HG02763 (cell line): ENCODE data around the gene ZDHHC18.
A peak's percentile ranks its signal among the peaks of the same experiment; 100 is the strongest.
"Not testable (repeated sequence)": the region's sequence is repeated elsewhere in the genome, so short reads cannot be mapped to it uniquely, and the experiment has no call there.

ENCODE experiments used
- ATAC-seq: cut with Tn5 transposase; IDR thresholded peaks from one replicate; pipeline ENCODE4 v1.9.1; 2021; ENCODE audit warnings: mild to moderate bottlenecking, moderate library complexity; ENCODE audit not compliant: unreplicated experiment

Gene ZDHHC18

DNA sequence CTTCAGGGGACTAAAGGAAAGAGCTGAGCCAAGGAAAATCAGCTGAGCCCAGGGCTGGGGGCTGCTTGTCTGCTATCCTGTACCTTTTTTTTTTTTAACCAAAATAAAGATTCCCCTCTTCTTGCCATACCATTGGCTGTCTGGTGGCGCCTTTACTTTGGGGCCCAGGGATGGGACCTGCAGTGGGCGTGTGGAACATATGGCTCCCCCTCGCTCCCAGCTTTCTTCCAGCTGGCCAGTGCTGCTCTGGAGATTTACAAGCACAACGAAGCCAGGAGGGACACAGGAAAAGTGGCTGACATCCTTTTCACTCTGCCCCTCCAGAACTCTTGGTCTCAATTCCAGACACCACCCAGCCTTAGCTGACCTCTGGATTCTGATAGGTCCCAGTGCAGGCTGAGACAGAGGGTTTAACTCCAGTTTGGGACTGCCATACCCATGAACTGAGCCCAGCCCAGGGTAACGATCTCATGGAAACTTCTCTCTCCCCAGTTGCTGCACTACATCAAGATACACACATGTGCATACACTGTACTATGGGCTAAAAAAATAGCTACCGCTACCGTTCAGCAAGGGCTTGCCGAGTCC, 31.1 kb downstream of the ZDHHC18 start:
- no peak for ATAC-seq

GRCh38 chr1:26858160-26858559, 31.7 kb downstream of the ZDHHC18 start:
- ATAC-seq = no peak

DNA sequence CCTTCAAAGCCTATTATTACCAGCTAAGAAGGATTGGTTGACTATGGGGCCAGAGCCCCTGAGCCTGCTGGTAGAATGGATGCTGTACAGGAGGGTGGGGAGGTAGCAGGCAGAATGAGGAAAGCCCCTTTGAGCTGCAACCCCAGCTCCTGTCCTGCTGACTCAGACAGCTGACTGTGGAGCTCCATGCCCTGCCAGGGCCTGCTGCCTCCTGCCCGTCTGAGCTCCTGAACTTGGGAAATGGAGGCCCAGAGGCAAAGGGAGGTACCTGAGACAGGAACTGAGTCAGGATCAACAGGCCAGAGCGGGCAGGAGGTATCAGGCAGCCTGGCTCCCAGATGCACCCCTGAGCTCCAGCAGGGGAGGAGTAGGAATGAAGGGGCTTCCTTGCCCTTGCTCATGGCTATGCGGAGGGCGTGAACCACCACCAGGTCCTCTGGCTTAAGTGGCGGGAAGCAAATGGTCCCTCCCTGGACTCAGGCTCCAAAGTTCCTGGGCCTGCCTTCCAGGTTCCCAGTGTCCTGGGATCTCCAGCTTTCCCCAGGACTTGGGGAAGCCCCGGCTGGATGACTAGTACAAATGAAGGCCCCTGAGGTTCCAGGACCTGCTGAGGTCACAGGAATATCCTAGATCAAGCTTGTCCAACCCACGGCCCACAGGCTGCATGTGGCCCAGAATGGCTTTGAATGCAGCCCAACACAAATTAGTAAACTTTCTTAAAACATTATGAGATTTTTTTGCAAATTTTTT, 32.6 kb downstream of the ZDHHC18 start:
- no peak for ATAC-seq

GRCh38 chr1:26861286-26861701, 34.8 kb downstream of the ZDHHC18 start:
- no peak for ATAC-seq

GRCh38 chr1:26861889-26862378, 35.4 kb downstream of the ZDHHC18 start:
- no peak for ATAC-seq

DNA sequence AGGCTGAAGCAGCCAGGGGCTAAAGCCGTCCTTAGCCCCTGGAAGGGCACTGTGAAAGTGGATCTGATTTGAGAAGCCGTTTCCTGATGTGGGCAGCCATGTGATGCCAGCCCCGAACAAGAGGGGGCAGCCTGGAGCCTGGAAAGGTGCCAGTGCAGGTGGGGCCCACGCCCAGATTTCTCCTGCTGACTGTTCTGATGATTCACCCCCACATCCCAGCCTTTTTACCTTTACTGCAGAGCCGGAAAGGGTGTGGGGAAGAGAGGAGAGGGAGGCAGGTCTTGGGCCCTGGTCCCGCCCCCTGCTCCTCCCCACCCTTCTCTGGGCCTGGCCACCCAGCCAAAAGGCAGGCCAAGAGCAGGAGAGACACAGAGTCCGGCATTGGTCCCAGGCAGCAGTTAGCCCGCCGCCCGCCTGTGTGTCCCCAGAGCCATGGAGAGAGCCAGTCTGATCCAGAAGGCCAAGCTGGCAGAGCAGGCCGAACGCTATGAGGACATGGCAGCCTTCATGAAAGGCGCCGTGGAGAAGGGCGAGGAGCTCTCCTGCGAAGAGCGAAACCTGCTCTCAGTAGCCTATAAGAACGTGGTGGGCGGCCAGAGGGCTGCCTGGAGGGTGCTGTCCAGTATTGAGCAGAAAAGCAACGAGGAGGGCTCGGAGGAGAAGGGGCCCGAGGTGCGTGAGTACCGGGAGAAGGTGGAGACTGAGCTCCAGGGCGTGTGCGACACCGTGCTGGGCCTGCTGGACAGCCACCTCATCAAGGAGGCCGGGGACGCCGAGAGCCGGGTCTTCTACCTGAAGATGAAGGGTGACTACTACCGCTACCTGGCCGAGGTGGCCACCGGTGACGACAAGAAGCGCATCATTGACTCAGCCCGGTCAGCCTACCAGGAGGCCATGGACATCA, 36.5 kb downstream of the ZDHHC18 start, which contains the start of gene SFN:
Gene SFN (plus strand): TSS at position 369 of the 904 bp plus-strand sequence. CDS start 64 bp downstream, at position 433.
- ATAC-seq = no peak

DNA sequence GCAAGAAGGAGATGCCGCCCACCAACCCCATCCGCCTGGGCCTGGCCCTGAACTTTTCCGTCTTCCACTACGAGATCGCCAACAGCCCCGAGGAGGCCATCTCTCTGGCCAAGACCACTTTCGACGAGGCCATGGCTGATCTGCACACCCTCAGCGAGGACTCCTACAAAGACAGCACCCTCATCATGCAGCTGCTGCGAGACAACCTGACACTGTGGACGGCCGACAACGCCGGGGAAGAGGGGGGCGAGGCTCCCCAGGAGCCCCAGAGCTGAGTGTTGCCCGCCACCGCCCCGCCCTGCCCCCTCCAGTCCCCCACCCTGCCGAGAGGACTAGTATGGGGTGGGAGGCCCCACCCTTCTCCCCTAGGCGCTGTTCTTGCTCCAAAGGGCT, 37.2 kb downstream of the ZDHHC18 start:
- no peak for ATAC-seq

DNA sequence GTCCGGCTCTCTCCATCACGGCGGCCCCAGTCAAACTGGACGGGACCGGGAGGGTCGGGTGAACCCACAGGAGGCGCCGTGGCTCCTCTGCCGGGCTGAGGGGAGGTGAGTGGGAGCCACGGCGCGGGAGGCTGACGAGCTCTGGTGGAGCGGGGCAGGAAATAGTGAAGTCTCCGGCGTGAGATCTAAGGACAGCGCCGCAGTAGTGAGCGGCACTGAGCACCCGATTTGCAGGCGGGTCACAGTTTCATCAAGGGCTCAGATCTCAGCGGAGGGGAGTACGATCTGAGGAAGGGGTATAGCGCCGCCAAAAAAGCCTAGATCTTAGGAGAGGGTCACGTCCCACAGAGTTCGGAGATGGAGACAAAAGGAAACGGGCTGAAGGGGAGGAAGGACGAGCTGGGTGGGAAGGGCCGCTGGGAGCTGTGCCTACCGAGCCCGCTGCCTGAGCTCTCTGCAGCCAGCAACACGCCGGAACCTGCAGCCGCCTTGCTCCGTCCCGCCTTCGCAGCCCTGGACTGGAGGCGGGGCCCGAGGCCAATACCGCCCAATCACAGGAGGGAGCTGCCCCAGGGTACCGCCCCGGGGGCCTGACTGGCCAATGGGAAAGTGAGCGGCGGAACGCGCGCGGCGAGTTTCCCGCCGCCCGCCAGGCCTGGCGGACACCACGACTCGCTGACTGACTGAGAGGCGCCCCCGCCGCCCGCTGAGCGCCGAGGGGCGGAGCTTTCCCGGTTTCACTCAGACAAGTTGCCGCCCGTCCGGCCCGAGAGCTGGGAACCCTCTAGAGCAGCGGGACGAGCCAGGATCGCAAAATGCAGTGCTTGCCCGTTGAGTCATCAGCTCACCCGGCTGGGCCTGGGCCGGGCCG, 38.4 kb downstream of the ZDHHC18 start:
- ATAC-seq = peak; percentile 91

DNA sequence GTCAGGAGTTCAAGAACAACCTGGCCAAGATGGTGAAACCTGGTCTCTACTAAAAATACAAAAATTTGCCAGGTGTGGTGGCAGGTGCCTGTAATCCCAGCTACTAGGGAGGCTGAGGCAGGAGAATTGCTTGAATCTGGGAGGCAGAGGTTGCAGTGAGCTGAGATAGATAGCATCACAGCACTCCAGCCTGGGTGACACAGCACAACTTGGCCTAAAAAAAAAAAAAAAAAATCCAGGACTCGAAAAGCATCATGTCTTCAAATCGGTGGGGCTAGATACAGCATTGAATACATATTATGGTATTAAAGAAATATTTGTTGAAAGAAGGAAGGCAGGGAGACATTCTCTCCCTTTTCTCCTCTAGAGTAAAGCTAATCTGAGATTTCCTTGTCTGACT, 46.6 kb downstream of the ZDHHC18 start:
- ATAC-seq = not testable (repeated sequence)

GRCh38 chr1:26874896-26875295, 48.4 kb downstream of the ZDHHC18 start:
- no peak for ATAC-seq

- no peak for ATAC-seq
Measured at GRCh38 chr1:26877326-26877725, 50.8 kb downstream of the ZDHHC18 start.

GRCh38 chr1:26879793-26880192, 53.3 kb downstream of the ZDHHC18 start:
- ATAC-seq = no peak

DNA sequence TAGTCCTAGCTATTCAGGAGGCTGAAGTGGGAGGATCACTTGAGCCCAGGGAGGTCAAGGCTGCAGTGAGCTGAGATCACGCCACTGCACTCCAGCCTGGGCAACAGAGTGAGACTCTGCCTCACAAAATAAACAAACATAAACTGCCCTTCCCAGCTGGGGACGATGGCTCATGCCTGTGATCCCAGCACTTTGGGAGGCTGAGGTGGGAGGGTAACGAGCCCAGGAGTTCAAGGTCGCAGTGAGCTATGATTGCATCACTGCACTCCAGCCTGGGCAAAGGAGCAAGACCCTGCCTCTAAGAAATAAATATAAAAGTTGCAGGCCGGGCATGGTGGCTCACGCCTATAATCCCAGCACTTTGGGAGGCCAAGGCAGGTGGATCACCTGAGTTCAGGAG, 55.1 kb downstream of the ZDHHC18 start:
- not testable (repeated sequence) for ATAC-seq

DNA sequence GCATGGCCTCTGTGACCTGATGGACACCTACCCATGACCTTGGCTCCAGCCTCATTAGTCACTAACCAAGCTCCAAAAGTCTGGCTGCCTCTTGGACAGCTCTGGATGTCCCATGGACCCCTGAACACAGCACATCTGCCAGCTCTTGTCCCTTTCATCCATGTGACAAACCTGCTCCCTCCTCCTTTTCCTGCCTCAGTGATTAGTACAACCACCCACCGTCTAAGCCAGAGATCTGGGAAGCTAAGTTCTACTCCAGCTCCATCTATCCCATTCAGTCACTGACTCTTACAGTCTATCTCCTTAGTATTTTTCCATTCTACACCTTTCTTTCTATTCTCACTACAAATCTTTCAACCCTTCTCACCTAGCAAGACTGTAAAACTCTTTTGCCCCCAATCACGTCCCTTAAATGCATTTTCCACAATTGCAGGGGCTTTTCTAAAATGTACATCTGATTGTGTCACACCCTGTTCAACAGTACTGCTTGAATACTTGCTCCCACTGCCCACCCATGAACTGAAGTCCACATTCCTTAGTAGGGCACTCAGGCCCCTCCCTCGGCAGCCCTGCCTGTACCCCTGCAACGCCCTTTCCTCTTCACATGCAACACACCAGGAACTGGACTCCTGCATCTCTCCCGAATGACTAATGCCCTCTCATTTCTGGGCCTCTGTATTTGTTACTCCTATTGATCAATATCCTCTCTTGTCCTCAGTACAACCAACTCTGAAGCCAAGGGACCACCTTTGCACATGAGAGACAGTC, 56.4 kb downstream of the ZDHHC18 start:
- ATAC-seq = no peak

GRCh38 chr1:26887125-26887524, 60.6 kb downstream of the ZDHHC18 start:
- ATAC-seq = no peak

DNA sequence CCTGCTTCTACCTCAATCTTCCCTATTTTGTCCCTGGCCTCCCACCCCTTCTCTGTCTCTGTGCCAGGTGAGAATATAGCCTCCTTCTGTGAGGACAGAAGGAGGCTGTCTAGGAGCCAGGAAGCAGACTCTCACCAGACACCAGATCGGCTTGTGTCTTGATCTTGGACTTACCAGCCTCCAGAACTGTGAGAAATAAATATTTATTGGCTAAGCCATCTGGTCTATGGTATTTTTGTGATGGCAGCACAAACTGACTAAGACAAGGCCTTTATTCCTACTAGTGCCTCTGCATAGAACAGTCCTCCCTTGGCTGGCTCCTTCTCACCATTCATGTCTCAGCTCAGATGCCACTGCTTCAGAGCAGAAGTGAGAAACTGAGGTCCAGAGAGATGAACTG, 61.7 kb downstream of the ZDHHC18 start:
- ATAC-seq = no peak

DNA sequence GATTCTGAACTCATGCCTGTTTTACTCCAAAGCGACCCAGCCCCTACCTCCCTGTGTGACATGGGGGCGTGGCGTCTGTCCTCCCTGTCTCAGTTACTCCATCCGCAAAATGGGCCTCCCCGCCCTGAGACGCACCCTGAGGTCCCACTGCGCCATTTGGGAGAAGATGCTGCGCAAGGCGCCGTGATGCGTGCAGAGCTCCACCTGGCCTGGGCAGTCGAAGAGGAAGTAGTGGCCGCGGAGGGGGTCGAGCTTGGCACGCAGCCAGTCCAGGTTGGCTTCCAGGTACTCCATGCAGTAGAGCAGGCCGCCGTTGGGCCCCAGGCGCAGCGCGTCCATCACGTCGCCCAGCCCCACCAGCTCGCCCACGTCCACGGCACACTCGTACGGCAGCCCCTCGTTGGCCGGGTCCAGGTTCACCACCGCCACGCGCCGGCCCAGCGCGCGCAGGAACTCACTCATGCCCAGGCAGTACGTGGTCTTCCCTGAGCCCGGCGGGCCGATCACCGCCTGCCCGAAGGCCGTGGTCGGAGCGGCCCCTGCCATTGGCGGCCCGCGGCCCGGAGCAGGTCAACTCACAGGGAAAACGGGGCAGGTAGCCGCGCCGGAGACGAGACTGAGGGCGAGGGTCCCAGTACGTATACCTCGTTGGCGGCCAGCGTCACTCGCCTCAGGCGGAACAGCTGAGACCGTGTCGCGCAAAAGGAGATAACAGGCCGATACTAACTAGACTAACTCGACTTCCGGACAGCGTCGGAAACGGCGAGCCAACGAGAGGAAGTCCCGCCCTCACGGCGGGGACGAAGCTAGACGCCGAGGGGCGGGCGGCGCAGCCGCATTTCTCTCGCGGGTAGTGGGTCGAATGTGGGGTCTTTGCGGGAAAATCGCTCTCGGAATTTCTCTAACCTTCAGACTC, 63.3 kb downstream of the ZDHHC18 start, which contains the start of gene GPN2:
Gene GPN2 (minus strand): TSS at position 733 of the 916 bp plus-strand sequence. CDS start 187 bp downstream, at position 546.
- ATAC-seq = peak; percentile 81

- ATAC-seq = peak; percentile 10
Measured at GRCh38 chr1:26890467-26890796, 63.9 kb downstream of the ZDHHC18 start.

DNA sequence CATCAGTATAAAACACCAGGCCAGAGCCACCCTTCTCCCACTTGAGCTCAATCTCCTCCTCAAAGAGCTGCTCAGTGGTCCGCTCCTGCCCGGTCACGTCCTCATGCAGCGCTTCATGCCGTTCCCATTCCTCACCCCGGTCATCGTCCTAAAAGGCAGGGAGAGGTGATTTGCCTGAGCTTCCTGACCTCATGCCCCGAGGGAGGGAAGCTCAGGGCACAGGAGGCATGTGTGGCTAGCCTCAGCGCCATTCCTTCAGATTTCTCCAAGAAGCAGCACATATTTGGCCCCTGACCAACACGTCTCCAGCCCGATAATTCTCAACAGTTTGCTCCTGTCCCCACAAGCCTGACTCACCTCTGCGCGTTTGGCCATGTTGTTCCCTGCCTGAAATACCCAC, 67.8 kb downstream of the ZDHHC18 start:
- no peak for ATAC-seq
